DMS79 treated with DMSO at 0.1 percent for 48 hours (cell line): ENCODE results near the gene SNX6.
A peak's percentile ranks its signal among the peaks of the same experiment; 100 is the strongest.
"Not testable (repeated sequence)": the region's sequence is repeated elsewhere in the genome, so short reads cannot be mapped to it uniquely, and the experiment has no call there.

Experiments used
- DNase-seq: peaks from one replicate; lab custom pipeline; 2025; lab: John Stamatoyannopoulos, UW

SNX6 gene

GRCh38 chr14:34634360-34634771 is 4.4 kb upstream of the SNX6 start:
- DNase-seq = not testable (repeated sequence)

- no peak for DNase-seq
Measured at GRCh38 chr14:34633742-34634141, 3.8 kb upstream of the SNX6 start.

GRCh38 chr14:34632411-34632978 is 2.5 kb upstream of the SNX6 start:
- DNase-seq = no peak

- peak; percentile 74 for DNase-seq
Measured at GRCh38 chr14:34629344-34629656, 648 bp downstream of the SNX6 start.

GRCh38 chr14:34628681-34629135 is 1.2 kb downstream of the SNX6 start:
- no peak for DNase-seq

GRCh38 chr14:34623506-34623905 is 6.4 kb downstream of the SNX6 start:
- DNase-seq = no peak

- no peak for DNase-seq
Measured at GRCh38 chr14:34620839-34621238, 9.1 kb downstream of the SNX6 start.

GRCh38 chr14:34620115-34620514 is 9.8 kb downstream of the SNX6 start:
- DNase-seq = no peak

DNA sequence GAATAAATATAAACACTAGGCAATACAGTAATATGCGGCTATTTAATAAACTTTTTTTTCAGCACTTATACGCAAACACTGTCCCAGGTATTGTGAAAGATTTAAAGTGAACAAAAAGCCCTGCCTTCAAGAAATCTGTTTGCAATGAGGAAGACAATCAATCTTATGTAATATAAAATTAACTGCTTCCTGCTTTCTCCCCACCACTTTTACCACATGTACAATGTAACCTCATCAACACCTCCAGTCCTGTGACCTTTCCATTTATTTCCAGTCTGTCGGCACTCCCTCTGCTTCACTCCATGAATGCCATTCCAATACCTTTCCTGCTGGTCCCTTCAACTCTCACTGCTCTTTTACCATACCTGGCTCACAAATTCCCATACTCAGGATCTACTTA is 10.5 kb downstream of the SNX6 start:
- no peak for DNase-seq

DNA sequence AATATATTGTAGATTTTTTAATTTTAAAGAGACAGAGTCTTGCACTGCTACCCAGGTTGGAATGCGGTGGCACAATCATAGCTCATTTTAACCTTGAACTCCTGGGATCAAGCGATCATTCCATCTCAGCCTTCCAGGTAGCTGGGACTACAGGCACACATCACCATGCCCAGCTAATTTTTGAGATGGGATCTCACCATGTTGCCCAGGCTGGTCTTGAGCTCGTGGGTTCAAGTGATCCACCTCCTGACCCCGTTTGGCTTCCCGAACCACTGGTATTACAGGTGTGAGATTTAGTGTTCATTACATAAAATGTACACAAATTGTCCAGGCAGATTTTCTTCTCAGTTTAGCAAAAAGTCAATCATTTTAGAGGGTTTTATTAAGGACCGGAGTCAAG is 13.6 kb downstream of the SNX6 start:
- DNase-seq = no peak

- DNase-seq = no peak
Measured at GRCh38 chr14:34615507-34615906, 14.4 kb downstream of the SNX6 start.

DNA sequence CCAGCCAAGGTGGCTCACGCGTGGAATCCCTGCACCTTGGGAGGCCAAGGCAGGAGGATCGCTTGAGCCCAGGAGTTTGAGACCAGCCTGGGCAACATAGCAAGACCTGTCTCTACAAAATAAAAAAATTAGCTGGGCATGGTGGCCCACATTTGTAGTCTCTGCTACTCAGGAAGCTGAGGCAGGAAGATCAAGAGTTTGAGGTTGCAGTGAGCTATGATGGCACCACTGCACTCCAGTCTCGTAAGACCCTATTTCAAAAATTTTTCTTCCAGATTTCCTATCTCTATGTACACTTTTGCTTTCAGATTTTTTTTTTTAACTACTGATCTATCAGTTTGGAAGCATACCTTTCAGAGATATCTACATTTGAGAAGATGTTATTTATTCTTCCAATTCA is 15.3 kb downstream of the SNX6 start:
- DNase-seq = no peak

GRCh38 chr14:34610101-34610500 is 19.8 kb downstream of the SNX6 start:
- DNase-seq = no peak

DNA sequence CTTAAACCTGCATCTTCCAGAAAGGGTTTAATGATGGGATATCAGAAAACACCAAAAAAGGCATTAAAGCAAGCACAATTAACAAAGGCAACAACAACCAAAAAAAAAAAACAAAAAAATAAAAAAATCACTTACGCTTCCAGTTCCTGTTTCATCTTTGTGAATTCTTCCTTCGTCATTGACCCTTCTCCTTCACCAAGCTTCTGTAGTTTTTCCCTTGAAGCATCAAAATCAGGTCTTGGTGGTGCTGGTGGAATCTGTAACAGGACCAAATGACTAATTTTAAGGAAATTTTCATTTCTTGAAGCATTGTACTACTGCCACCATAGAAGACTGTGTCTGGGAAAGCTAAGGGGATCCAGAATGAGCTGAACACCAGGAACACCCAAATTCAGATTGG is 24.5 kb downstream of the SNX6 start:
- no peak for DNase-seq

DNA sequence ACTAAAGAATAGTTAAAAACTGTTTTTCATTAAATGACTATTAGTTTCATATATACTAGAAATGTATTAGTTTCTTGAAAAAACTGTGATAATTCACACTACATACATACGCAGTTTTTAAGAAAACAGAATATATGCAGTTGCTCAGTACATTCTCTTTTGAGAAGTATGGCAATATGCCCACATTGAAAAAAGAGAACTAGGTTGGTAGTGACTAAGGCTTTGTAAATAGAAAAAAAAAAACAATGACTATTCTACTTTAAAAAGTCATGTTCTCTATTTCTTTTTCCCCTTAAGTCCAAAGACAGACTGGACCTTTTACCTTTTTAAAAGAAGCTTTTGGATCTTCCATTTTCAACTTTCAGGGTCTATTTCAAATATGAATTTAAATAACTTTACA is 25.0 kb downstream of the SNX6 start:
- DNase-seq = no peak

GRCh38 chr14:34596891-34597290 is 33.1 kb downstream of the SNX6 start:
- DNase-seq = no peak

GRCh38 chr14:34593740-34594375 is 36.1 kb downstream of the SNX6 start:
- no peak for DNase-seq

DNA sequence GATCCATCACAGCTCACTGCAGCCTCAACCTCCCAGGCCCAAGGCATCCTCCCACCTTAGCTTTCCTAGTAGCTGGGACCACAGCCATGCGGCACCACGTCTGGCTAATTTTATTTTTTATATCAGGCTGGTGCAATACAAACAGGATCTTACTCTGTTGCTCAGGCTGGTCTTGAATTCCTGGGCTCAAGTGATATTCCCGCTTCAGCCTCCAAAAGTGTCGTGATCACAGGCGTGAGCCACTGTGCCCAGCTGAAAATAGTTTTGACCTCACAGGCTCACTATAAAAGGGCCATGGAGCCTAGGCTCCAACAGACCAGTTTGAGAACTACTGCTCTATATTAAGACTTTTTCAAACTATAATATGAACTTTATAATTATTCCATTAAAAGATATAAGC is 37.3 kb downstream of the SNX6 start:
- no peak for DNase-seq

DNA sequence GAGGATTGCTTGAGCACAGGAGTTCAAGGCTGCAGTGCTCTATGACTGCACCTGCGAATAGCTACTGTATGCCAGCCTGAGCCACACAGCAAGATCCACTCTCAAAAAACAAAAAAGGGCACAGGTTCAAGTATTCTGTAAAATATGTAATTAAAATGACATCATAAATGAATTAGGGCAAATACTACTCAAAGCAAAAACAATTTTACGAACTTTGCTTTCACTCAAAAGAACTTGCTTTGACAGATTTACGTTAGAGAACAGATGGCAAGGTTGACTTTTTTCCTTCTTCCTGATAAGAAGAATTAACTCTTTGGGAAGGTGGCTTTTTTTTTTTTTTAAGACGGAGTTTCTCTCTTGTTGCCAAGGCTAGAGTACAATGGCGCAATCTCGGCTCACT is 46.4 kb downstream of the SNX6 start:
- no peak for DNase-seq

- no peak for DNase-seq
Measured at GRCh38 chr14:34582117-34582680, 47.7 kb downstream of the SNX6 start.

DNA sequence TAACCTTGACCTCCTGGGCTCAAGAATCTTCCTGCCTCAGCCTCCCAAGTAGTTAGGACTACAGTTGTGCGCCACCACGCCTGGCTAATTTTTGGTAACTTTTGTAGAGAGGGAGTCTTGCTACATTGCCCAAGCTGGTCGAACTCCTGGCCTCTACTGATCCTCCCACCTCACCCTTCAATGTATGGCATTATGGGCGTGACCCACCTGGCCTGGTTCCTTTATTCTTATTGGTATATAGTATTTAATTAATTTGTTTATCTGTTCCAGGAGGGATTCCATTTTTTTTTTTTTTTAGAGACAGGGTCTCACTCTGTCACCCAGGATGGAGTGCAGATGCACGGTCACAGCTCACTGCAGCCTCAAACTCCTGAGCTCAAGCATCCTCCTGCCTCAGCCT is 49.6 kb downstream of the SNX6 start:
- DNase-seq = no peak

DNA sequence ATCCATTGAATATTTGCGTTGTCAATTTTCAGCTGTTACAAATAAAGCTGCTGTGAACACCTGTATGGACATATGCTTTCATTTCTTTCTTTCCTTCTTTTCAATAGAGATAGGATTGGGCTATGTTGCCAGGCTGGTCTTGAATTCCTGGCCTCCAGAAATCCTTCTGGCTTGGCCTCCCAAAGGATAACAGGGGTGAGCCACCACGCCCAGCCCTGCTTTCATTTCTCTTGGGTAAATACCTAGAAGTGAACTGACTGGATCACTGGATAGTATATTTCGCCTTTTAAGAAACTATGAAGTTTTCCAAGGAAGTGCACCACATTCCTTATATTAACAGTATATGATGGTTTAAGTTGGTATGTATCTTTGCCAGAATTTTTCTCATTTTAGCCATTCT is 58.2 kb downstream of the SNX6 start:
- DNase-seq = no peak

DNA sequence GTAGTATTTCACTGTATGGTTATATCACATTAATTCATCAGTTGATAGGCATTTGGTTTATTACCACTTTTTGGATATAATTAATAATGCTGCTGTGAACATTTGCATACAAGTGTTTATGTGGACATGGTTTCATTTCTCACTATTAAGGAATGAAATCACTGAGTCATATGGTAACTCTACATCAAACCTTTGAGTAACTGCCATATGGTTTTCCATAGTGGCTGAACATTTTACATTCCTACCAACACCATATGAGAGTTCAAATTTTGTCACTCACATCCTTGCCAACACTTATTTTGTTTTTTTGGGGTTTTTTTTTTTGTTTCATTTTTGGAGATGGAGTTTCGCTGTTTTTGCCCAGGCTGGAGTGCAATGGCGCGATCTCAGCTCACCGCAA is 60.2 kb downstream of the SNX6 start:
- no peak for DNase-seq

DNA sequence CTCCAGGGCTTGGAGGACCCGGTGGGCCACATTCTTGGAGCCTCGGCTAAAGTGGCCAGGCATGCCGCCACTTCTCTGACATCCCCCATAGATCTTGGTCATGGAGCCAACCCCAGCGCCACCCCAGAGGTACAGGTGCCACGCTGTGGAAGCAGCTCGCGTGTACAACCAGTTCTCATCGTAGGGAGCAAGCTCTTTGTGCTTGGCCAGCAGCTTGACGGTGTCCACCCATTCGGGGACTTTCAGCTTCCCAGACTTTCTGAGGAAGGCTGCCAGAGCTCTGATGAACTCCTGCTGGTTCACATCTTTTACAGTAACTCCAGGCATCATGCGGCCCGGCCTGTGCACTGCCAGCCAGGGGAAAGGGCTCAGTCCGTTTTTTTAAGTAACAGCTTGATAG is 61.1 kb downstream of the SNX6 start:
- no peak for DNase-seq
